Stimulated activated CD8-positive, alpha-beta memory T cell treated with anti-CD3 and anti-CD28 coated beads, Interleukin-7, amount 100 ng/mL, for 48 hours (primary cell): ENCODE measurements around the gene SLC25A13.

Experiments
- DNase-seq, 2 donors: peaks; one replicate each; pipeline ENCODE4 v3.0.0-alpha.2; 2020; ENCODE audit warnings: low read depth in 1 of 2; ENCODE audit errors: extremely low read depth in 1 of 2

The SLC25A13 gene

GRCh38 chr7:96211954-96212353 lies 109.9 kb downstream of the SLC25A13 start:
- no peak for DNase-seq

- DNase-seq, result no peak
Measured at GRCh38 chr7:96205665-96206064, 116.2 kb downstream of the SLC25A13 start.

GRCh38 chr7:96204601-96205000 lies 117.3 kb downstream of the SLC25A13 start:
- no peak for DNase-seq

GRCh38 chr7:96203786-96204185 lies 118.1 kb downstream of the SLC25A13 start:
- no peak for DNase-seq

- no peak for DNase-seq
Measured at GRCh38 chr7:96202102-96202501, 119.8 kb downstream of the SLC25A13 start.

GRCh38 chr7:96200740-96201139 lies 121.2 kb downstream of the SLC25A13 start:
- DNase-seq, result no peak

GRCh38 chr7:96199421-96199820 lies 122.5 kb downstream of the SLC25A13 start:
- DNase-seq, result no peak

GRCh38 chr7:96198047-96198636 lies 123.8 kb downstream of the SLC25A13 start:
- no peak for DNase-seq

GRCh38 chr7:96196676-96197075 lies 125.2 kb downstream of the SLC25A13 start:
- no peak for DNase-seq

- DNase-seq, result no peak
Measured at GRCh38 chr7:96189129-96189820, 132.6 kb downstream of the SLC25A13 start.

GRCh38 chr7:96188591-96188991 lies 133.3 kb downstream of the SLC25A13 start:
- DNase-seq, result no peak

GRCh38 chr7:96188174-96188581 lies 133.7 kb downstream of the SLC25A13 start:
- no peak for DNase-seq

- DNase-seq, result no peak
Measured at GRCh38 chr7:96187735-96188134, 134.2 kb downstream of the SLC25A13 start.

GRCh38 chr7:96184783-96185182 lies 137.1 kb downstream of the SLC25A13 start:
- DNase-seq, result no peak

- no peak for DNase-seq
Measured at GRCh38 chr7:96183163-96183670, 138.7 kb downstream of the SLC25A13 start.

- no peak for DNase-seq
Measured at GRCh38 chr7:96182424-96183158, 139.3 kb downstream of the SLC25A13 start.

- no peak for DNase-seq
Measured at GRCh38 chr7:96181174-96181573, 140.7 kb downstream of the SLC25A13 start.

GRCh38 chr7:96179837-96180236 lies 142.1 kb downstream of the SLC25A13 start:
- no peak for DNase-seq

- DNase-seq, result no peak
Measured at GRCh38 chr7:96179341-96179740, 142.6 kb downstream of the SLC25A13 start.

GRCh38 chr7:96178581-96178980 lies 143.3 kb downstream of the SLC25A13 start:
- DNase-seq, result no peak

GRCh38 chr7:96177353-96177752 lies 144.5 kb downstream of the SLC25A13 start:
- DNase-seq, result no peak

- DNase-seq, result no peak
Measured at GRCh38 chr7:96174812-96175211, 147.1 kb downstream of the SLC25A13 start.
